ENCODE measurements around the gene CDC42BPA.

DNA sequence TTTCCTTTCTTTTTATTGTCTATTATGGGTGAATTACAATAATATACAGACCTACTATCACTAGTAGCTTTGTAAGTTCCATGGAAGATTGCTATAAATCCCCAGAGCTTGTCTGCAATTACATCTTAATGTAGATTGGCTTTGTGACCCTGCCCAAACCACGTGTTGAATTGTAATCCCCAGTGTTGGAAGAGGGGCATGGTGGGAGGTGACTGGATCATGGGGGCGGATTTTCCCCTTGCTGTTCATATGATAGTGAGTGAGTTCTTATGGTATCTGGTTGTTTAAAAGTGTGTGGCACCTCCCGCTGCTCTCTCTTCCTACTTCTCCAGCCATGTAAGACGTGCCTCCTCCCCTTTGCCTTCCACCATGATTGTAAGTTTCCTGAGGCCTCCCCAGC is 34.9 kb upstream of the CDC42BPA start:
- TF ChIP-seq, protein P1, sequence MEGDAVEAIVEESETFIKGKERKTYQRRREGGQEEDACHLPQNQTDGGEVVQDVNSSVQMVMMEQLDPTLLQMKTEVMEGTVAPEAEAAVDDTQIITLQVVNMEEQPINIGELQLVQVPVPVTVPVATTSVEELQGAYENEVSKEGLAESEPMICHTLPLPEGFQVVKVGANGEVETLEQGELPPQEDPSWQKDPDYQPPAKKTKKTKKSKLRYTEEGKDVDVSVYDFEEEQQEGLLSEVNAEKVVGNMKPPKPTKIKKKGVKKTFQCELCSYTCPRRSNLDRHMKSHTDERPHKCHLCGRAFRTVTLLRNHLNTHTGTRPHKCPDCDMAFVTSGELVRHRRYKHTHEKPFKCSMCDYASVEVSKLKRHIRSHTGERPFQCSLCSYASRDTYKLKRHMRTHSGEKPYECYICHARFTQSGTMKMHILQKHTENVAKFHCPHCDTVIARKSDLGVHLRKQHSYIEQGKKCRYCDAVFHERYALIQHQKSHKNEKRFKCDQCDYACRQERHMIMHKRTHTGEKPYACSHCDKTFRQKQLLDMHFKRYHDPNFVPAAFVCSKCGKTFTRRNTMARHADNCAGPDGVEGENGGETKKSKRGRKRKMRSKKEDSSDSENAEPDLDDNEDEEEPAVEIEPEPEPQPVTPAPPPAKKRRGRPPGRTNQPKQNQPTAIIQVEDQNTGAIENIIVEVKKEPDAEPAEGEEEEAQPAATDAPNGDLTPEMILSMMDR (IDR thresholded peaks at IDR 0.05) = no peak
- TF ChIP-seq POLR2A (IDR thresholded peaks at IDR 0.05) = no peak
